Hematopoietic multipotent progenitor cell treated with erythropoietin and hydrocortisone succinate and interleukin-3 and kit ligand, for 6 days (in vitro differentiated cells): ENCODE data around the gene FXYD3.
"Not testable (repeated sequence)": the region's sequence is repeated elsewhere in the genome, so short reads cannot be mapped to it uniquely, and the experiment has no call there.

Experiments
- DNase-seq: peaks from one replicate; pipeline ENCODE4 v3.0.0-alpha.2; 2015

FXYD3 gene

GRCh38 chr19:35144600-35145436 lies 29.2 kb downstream of the FXYD3 start:
- DNase-seq = peak; percentile 76

- DNase-seq = no peak
These were observed 31.3 kb downstream of the FXYD3 start for GRCh38 chr19:35146746-35147459.

- peak; percentile 33 for DNase-seq
These were observed 33.8 kb downstream of the FXYD3 start for GRCh38 chr19:35149463-35149862.

GRCh38 chr19:35150445-35150844 lies 34.8 kb downstream of the FXYD3 start:
- DNase-seq = no peak

GRCh38 chr19:35151273-35152065 lies 35.8 kb downstream of the FXYD3 start:
- no peak for DNase-seq

- DNase-seq = not testable (repeated sequence)
These were observed 37.5 kb downstream of the FXYD3 start for GRCh38 chr19:35153129-35153522.

- peak; percentile 81 for DNase-seq
These were observed 38.3 kb downstream of the FXYD3 start for GRCh38 chr19:35153701-35154524.

- DNase-seq = peak; percentile 87
These were observed 39.1 kb downstream of the FXYD3 start, which contains the start of gene FXYD5 for GRCh38 chr19:35154525-35155406. TSS of gene FXYD5 (plus strand) at chr19:35154735. CDS start at chr19:35155551, 816 bp downstream.

- DNase-seq = peak; percentile 44
These were observed 39.8 kb downstream of the FXYD3 start for GRCh38 chr19:35155441-35155840.

GRCh38 chr19:35155981-35156672 lies 40.5 kb downstream of the FXYD3 start:
- no peak for DNase-seq

GRCh38 chr19:35156673-35157014 lies 41.0 kb downstream of the FXYD3 start:
- no peak for DNase-seq

GRCh38 chr19:35157431-35157830 lies 41.8 kb downstream of the FXYD3 start:
- DNase-seq = no peak

- no peak for DNase-seq
These were observed 44.0 kb downstream of the FXYD3 start for GRCh38 chr19:35159606-35160005.

GRCh38 chr19:35160629-35161433 lies 45.2 kb downstream of the FXYD3 start:
- no peak for DNase-seq

GRCh38 chr19:35161434-35161743 lies 45.8 kb downstream of the FXYD3 start:
- DNase-seq = no peak

- no peak for DNase-seq
These were observed 47.1 kb downstream of the FXYD3 start for GRCh38 chr19:35162471-35163326.

- no peak for DNase-seq
These were observed 48.8 kb downstream of the FXYD3 start for GRCh38 chr19:35164418-35164817.

GRCh38 chr19:35165200-35166058 lies 49.8 kb downstream of the FXYD3 start:
- no peak for DNase-seq
